Thyroid gland (tissue), 4 donors: ENCODE measurements around the gene DGCR2. TPM values are rescaled to one million over a fixed set of nuclear protein-coding genes. Genes with fewer than 3 reads are reported as not detected.
"Not testable (repeated sequence)": the region's sequence is repeated elsewhere in the genome, so short reads cannot be mapped to it uniquely, and the experiment has no call there.

ENCODE experiments used
- DNase-seq, 2 donors: peaks; one replicate each; pipeline ENCODE4 v3.0.0-alpha.2; 2019
- H3K27ac ChIP-seq, 3 donors: fragments of 200-600 bp; sonication (generic); 1 replicate in 2 of 3; 2 replicates in 1 of 3; pipeline ENCODE4 v1.5.1; 2016 to 2019; ENCODE audit warnings: mild to moderate bottlenecking in 1 of 3, moderate library complexity in 1 of 3
- H3K27me3 ChIP-seq: fragments of 200-600 bp; sonication (generic); one replicate; pipeline ENCODE4 v1.5.1; 2019
- H3K36me3 ChIP-seq, 2 donors: fragments of 200-600 bp; sonication (generic); one replicate each; pipeline ENCODE4 v1.5.1; 2016 to 2019
- H3K4me1 ChIP-seq, 2 donors: fragments of 200-600 bp; sonication (generic); one replicate each; pipeline ENCODE4 v1.5.1; 2017 to 2019
- H3K4me3 ChIP-seq, 3 donors: fragments of 200-600 bp; sonication (generic); replicated peaks in 1 of 3; 1 replicate in 2 of 3; 2 replicates in 1 of 3; pipeline ENCODE4 v1.5.1; 2016; ENCODE audit warnings: mild to moderate bottlenecking in 1 of 3
- H3K9me3 ChIP-seq: fragments of 200-600 bp; sonication (generic); one replicate; pipeline ENCODE4 v1.5.1; 2017
- POLR2A ChIP-seq, 2 donors: fragments of 450-650 bp; IDR thresholded peaks; one replicate each; pipeline ENCODE4 v1.6.1; 2017; ENCODE audit warnings: antibody characterized with exemption in 2 of 2, mild to moderate bottlenecking in 2 of 2, moderate library complexity in 1 of 2
- WGBS, 2 donors: methylation state at CpG; one replicate each; pipeline ENCODE4 v1.1.5; 2017; 5-methylcytosine and 5-hydroxymethylcytosine counted together
- intact Hi-C: fragments of 100-400 bp; cut with DNase I; formaldehyde crosslinking; loops from one replicate; pipeline ENCODE4 v1.15.1; 2023
- total RNA-seq, 4 donors: library from RNA; depleted of rRNA; stranded (reverse); fragments of >200 nt; gene quantifications; one replicate each; pipeline ENCODE4 v1.2.3, GENCODE V29; 2016
- TF ChIP-seq, protein P1 (sequence below), 6 experiments: fragments of 200-600 bp in 3 of 6; fragments of 450-650 bp in 3 of 6; sonication (generic) in 3 of 6; IDR thresholded peaks; one replicate each; pipeline ENCODE4 v1.5.1; 2016 to 2019; ENCODE audit warnings: antibody characterized with exemption in 6 of 6, mild to moderate bottlenecking in 2 of 6, inconsistent platforms in 1 of 6, moderate library complexity in 1 of 6

The DGCR2 gene
- total RNA-seq, 4 donors from 2014 or later, result 49.3 to 106 (median 86.9) TPM

- WGBS, 2 donors, result 84 to 96% methylated on average over 4 to 8 of the region's 8 CpGs
- DNase-seq, result no peak
- Histone ChIP-seq H3K4me1 (no peaks in the 10 kb centered on the region), H3K9me3 (no peaks in the 10 kb centered on the region), H3K27me3 (no peaks in the 10 kb centered on the region), H3K36me3 (peaks cover 47 to 50% of the 10 kb centered on the region in 2 donors), H3K4me3 (no peak overlapping the region), H3K27ac (no peak overlapping the region)
- intact Hi-C loops, result no loop called here
- TF ChIP-seq, protein P1, sequence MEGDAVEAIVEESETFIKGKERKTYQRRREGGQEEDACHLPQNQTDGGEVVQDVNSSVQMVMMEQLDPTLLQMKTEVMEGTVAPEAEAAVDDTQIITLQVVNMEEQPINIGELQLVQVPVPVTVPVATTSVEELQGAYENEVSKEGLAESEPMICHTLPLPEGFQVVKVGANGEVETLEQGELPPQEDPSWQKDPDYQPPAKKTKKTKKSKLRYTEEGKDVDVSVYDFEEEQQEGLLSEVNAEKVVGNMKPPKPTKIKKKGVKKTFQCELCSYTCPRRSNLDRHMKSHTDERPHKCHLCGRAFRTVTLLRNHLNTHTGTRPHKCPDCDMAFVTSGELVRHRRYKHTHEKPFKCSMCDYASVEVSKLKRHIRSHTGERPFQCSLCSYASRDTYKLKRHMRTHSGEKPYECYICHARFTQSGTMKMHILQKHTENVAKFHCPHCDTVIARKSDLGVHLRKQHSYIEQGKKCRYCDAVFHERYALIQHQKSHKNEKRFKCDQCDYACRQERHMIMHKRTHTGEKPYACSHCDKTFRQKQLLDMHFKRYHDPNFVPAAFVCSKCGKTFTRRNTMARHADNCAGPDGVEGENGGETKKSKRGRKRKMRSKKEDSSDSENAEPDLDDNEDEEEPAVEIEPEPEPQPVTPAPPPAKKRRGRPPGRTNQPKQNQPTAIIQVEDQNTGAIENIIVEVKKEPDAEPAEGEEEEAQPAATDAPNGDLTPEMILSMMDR (IDR thresholded peaks at IDR 0.05), result no peak
- TF ChIP-seq POLR2A (IDR thresholded peaks at IDR 0.05), result no peak
Measured at GRCh38 chr22:19057539-19057938, 64.7 kb downstream of the DGCR2 start.

- Histone ChIP-seq H3K4me1 (no peaks in the 10 kb centered on the region), H3K4me3 (no peak overlapping the region), H3K36me3 (peaks cover 44 to 48% of the 10 kb centered on the region in 2 donors), H3K27ac (no peak overlapping the region), H3K9me3 (no peaks in the 10 kb centered on the region), H3K27me3 (no peaks in the 10 kb centered on the region)
- TF ChIP-seq, protein P1 (IDR thresholded peaks at IDR 0.05), result no peak
- no peak for TF ChIP-seq POLR2A (IDR thresholded peaks at IDR 0.05)
- no peak for DNase-seq
- WGBS, 2 donors, result 96% methylated on average over 9 to 13 of the region's 13 CpGs
- intact Hi-C loops, result no loop called here
Measured at GRCh38 chr22:19056951-19057401, 65.2 kb downstream of the DGCR2 start.

GRCh38 chr22:19055801-19056200, 66.4 kb downstream of the DGCR2 start:
- no peak for DNase-seq
- intact Hi-C loops, result no loop called here
- no peak overlapping the region for H3K27ac ChIP-seq
- TF ChIP-seq POLR2A (IDR thresholded peaks at IDR 0.05), result no peak
- TF ChIP-seq, protein P1 (IDR thresholded peaks at IDR 0.05), result no peak
- WGBS, 2 donors, result 96 to 97% methylated on average over 17 of the region's 17 CpGs
- peaks cover 36 to 37% of the 10 kb centered on the region in 2 donors for H3K36me3 ChIP-seq
- H3K27me3 ChIP-seq, result no peaks in the 10 kb centered on the region
- H3K4me3 ChIP-seq, result no peak overlapping the region
- H3K9me3 ChIP-seq, result no peaks in the 10 kb centered on the region
- peaks cover 0 to 8% of the 10 kb centered on the region in 2 donors for H3K4me1 ChIP-seq

DNA sequence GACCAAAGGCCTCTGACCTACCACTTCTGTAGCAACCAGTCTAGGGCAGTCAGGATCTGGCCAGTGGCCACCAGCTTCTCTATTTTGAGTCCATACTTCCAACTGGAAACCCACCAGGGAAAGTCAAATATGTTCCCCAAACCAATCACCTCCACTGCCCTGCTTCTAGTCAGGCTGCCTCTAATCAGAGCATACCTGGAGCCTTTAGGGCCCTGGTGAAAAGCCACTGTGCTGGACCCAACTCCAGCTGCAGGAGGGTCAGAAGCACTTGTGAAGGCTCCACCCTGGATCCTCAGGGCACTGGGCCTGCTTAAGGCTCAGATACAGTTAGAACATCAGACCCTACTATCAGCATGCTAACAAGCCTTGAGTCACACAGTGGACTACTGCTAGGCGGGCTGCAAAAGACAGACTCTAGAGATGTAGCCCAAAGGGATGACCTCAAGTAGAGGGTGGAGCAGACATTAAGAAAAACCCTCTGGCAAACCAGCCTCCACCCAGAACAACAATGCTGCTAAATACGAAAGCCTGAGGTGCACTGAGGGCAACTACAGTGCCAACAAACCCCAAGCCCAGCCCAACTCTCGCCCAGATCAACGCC, 69.2 kb downstream of the DGCR2 start:
- TF ChIP-seq, protein P1 (IDR thresholded peaks at IDR 0.05), result no peak
- TF ChIP-seq POLR2A (IDR thresholded peaks at IDR 0.05), result no peak
- intact Hi-C loops, result no loop called here
- peaks cover 0 to 8% of the 10 kb centered on the region in 2 donors for H3K4me1 ChIP-seq
- 95 to 100% methylated on average over 4 of the region's 4 CpGs for WGBS, 2 donors
- H3K4me3 ChIP-seq, result no peak overlapping the region
- H3K27ac ChIP-seq, result no peak overlapping the region
- H3K9me3 ChIP-seq, result no peaks in the 10 kb centered on the region
- DNase-seq, result no peak
- peaks cover 24 to 29% of the 10 kb centered on the region in 2 donors for H3K36me3 ChIP-seq
- H3K27me3 ChIP-seq, result no peaks in the 10 kb centered on the region

- no peaks in the 10 kb centered on the region for H3K9me3 ChIP-seq
- peaks cover 0 to 8% of the 10 kb centered on the region in 2 donors for H3K4me1 ChIP-seq
- intact Hi-C loops, result no loop called here
- H3K4me3 ChIP-seq, result no peak overlapping the region
- WGBS, 2 donors, result 49 to 61% methylated on average over 10 of the region's 10 CpGs
- no peaks in the 10 kb centered on the region for H3K27me3 ChIP-seq
- TF ChIP-seq POLR2A (IDR thresholded peaks at IDR 0.05), result no peak
- TF ChIP-seq, protein P1 (IDR thresholded peaks at IDR 0.05), result no peak
- peaks cover 32 to 41% of the 10 kb centered on the region in 2 donors for H3K36me3 ChIP-seq
- DNase-seq, result peak; percentile 31 to 49
- H3K27ac ChIP-seq, result no peak overlapping the region
Measured at GRCh38 chr22:19051381-19052072, 70.7 kb downstream of the DGCR2 start.

DNA sequence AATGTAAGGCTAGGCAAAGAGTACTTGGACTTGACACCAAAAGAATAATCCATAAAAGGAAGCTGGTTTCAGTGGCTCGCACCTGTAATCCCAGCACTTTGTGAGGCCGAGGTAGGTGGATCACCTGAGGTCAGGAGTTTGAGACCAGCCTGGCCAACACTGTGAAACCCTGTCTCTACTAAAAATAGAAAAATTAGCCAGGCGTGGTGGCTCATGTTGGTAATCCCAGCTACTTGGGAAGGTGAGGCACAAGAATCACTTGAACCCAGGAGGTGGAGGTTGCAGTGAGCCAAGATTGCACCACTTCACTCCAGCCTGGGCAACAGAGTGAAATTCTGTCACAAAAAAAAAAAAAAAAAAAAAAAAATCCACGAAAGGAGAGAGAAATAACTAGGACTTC, 71.4 kb downstream of the DGCR2 start:
- DNase-seq, H3K27me3 ChIP-seq, H3K4me1 ChIP-seq, intact Hi-C loops, H3K9me3 ChIP-seq, H3K4me3 ChIP-seq, H3K27ac ChIP-seq: not testable (repeated sequence)
- WGBS, 2 donors, result 85 to 96% methylated on average over 4 of the region's 4 CpGs
- peaks cover 31 to 43% of the 10 kb centered on the region in 2 donors for H3K36me3 ChIP-seq
